NCI-H1105 treated with DMSO at 0.1 percent for 48 hours (cell line): ENCODE results near the gene PDXDC1.
A peak's percentile ranks its signal among the peaks of the same experiment; 100 is the strongest.
"Not testable (repeated sequence)": the region's sequence is repeated elsewhere in the genome, so short reads cannot be mapped to it uniquely, and the experiment has no call there.

Experiments
- DNase-seq: peaks from one replicate; lab custom pipeline; 2025; lab: John Stamatoyannopoulos, UW

Gene PDXDC1

GRCh38 chr16:15065961-15066360 is 91.1 kb downstream of the PDXDC1 start:
- DNase-seq = not testable (repeated sequence)

DNA sequence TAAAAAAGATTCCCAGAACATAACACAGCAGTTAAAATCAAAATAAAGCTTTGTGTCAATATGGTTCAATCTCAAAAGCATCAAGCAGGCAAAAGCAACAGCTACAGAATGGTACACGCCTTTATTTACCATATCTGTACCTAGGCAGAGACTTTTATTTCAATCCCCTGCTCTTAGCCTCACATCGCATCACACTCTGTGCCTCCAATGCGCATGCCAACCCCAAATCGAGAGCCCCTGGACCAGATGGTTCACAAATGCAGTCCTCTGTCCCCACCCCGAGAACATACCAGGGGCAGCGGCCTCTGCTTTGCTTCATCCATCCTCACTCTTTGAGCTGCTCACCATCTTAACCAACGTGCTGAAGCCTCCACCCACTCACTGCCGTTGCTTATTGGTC is 91.9 kb downstream of the PDXDC1 start:
- DNase-seq = not testable (repeated sequence)

GRCh38 chr16:15071013-15071412 is 96.2 kb downstream of the PDXDC1 start:
- not testable (repeated sequence) for DNase-seq

DNA sequence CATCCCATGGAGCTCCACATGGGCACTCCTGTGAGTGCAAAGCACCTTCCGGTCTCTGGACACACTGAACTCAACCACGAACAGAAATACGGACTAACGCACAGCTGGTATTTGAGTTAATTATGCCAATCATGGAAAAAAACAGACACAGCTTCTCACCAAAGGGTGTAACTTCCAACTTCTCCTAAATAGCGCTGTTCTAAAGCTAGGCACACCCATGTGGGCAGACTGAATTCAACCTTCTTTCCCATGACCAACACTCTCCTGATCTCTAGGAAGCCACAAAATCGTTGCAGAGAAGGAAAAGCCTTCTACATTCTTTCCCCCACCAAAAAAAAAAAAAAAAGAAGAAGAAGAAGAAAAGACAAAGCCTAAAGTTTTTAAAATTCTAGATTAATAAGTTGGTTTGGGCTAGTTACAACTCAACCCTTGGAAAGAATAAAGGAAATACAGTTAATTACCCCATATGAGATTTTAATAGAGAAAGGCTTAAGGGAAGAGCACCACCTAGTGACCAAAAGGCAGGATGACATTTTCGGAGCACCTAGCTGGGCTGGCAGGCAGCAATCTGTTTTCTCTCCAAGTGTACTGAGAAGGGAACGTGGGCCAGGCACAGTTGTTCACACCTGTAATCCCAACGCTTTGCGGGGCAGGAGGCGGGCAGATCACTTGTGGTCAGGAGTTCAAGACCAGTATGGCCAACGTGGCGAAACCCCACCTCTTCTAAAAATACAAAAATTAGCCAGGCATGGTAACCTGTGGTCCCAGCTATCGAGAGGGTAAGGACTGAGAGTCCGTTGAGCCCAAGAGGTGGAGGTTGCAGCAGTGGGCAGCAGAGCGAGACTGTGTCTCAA is 97.3 kb downstream of the PDXDC1 start:
- peak; percentile 6 for DNase-seq

DNA sequence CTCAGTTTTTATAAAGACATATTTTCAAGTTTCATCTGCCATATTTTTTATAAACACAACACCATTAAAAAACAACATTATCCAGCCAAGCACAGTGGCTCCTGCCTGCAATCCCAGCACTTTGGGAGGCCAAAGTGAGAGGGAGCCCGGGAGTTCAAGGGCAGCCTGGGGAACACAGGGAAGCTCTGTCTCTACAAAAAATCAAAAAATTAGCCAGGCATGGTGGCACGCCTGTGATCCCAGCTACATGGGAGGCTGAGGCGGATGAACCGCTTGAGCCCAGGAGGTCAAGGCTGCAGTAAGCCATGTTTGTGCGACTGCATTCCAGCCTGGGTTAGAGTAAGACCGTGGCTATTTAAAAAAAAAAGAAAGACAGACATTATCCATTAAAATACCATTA is 98.3 kb downstream of the PDXDC1 start:
- no peak for DNase-seq

GRCh38 chr16:15076161-15076560 is 101.3 kb downstream of the PDXDC1 start:
- DNase-seq = not testable (repeated sequence)

DNA sequence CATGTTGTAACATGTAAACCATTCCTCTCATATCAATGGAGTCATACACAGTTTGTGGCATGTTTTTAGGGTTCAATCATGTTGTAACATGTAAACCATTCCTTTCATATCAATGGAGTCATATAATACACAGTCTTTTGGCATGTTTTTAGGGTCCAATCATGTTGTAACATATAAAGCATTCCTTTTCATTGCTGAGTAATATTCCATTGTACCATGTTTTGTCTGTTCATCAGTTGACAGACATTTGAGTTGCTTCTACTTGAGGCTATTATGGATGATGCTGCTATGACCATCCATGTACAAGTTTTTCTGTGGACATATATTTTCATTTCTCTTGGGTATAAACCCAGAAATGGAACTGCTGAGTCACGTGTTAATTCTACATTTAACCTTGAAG is 106.1 kb downstream of the PDXDC1 start:
- DNase-seq = not testable (repeated sequence)

GRCh38 chr16:15082788-15083187 is 108.0 kb downstream of the PDXDC1 start:
- DNase-seq = not testable (repeated sequence)

DNA sequence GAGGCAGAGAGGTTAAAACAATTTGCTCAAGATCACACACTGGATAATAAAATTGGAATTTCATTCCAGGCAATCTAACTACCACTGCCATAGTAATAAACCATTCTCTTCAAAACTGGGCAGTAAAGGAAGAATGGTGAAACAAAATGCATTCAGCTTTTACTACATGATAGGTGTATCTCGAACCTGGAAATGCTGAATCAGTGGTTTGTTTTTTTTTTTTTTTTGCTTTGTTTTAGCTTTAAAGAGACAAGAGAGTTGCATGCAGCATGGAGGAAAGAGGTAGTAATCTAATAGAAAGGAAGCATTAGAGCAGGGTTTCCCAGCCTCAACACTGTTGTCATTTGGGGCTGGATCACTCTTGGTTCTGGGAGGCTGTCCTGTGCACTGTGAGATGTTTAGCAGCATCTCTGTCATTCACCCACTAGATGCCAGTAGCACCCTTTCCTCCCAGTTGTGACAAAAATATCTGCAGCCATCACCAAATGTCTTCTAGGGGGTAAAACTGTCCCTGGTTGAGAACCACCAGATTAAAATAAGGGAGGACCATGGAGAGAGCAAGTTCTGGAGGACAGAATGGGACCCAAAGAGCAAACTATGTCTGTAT is 115.9 kb downstream of the PDXDC1 start:
- DNase-seq = not testable (repeated sequence)

GRCh38 chr16:15093571-15093954 is 118.7 kb downstream of the PDXDC1 start:
- DNase-seq = not testable (repeated sequence)

GRCh38 chr16:15093955-15094827 is 119.4 kb downstream of the PDXDC1 start, which contains the start of gene RRN3:
Gene RRN3, minus strand, starts transcription at chr16:15094272. Its CDS starts 39 bp downstream, at chr16:15094233.
- DNase-seq = peak; percentile 87

DNA sequence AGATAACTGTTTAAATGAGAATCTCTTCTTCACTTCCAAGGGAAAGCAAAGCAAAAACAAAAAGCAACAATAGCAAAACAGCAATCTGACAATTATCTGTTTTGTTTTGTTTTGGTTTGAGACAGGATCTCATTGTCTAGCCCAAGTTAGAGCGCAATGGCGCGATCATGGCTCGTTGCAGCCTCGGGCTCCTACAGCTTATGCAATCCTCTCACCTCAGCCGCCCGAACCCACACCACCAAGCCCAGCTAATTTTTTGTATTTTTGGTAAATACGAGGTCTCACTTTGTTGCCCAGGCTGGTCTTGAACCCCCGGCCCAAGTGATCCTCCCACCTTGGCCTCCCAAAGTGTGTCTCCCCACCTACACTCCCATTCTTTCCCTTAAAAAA is 121.8 kb downstream of the PDXDC1 start:
- DNase-seq = not testable (repeated sequence)

- DNase-seq = not testable (repeated sequence)
Observed at GRCh38 chr16:15099366-15099909, 124.6 kb downstream of the PDXDC1 start.

GRCh38 chr16:15100372-15100987 is 125.7 kb downstream of the PDXDC1 start:
- not testable (repeated sequence) for DNase-seq

DNA sequence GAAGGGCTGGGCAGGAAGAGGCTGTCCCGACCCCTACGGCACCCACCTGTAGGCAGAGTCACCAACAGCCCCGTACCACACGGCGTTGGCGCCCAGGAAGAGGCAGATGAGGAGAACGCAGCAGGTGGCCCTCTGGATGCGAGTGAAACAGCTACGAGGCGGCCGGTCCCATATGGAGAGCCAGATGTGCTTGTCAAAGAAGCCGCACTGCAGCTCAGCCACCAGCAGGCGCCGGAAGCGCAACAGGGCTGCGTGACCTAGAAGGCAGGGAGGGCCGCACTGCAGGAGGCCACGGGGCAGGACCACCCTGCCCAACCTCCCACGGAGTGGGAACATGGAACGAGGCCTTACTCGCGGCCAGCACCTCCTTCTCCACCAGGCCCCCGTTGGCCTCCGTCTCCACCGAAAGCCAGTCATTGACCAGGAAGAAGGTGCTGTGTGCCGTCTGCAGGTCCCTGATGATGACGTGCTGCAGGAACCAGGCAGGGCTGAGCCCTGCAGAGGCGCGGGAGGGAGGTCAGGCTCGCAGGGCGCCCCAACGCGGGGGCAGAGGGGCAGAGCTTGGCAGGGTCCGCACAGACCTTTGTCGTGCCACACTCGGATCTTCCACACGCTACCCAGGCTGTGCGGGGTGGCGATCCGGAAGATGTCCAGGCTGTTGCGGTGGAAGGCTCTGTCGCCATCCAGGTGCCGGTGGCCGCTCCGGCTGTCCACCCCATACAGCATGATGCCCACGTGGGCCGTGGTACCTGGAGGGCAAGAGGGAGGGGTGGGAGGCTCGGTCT is 153.0 kb downstream of the PDXDC1 start:
- not testable (repeated sequence) for DNase-seq

GRCh38 chr16:15130256-15130932 is 155.6 kb downstream of the PDXDC1 start:
- DNase-seq = not testable (repeated sequence)

- not testable (repeated sequence) for DNase-seq
Observed at GRCh38 chr16:15130943-15131700, 156.3 kb downstream of the PDXDC1 start.

DNA sequence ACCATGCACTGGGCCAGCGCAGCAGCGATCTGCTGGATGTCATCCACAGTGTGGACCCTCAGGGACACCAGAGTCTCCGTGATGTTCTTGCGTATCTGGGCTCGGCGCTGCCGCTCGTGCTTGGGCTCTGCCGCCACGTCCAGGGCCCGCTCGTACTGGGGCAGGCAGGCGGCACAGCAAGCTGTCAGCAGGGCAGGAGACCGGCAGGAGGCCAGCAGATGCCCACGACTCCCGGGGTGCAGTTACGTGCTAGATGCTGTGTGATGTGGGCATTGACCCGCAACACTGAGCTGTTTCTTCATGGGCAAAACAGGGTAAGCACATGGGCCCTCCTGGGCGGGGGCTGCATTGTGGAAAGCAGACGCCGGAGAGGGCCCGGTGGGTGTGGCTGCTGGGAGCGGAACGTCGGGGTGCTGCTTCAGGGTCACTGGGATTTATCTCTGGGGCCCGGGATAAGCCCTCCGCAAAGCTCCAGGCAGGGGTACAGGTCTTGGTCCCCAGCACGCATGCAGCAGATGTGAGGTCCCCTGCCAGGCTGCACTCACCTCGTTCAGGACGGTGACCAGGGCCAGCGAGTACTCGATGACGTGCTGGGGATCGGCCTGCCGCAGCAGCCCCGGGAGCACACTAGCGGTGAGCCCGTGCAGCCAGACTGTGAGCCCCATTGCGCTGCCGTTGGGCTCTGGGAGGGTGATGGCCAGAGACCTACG is 158.0 kb downstream of the PDXDC1 start:
- DNase-seq = not testable (repeated sequence)

DNA sequence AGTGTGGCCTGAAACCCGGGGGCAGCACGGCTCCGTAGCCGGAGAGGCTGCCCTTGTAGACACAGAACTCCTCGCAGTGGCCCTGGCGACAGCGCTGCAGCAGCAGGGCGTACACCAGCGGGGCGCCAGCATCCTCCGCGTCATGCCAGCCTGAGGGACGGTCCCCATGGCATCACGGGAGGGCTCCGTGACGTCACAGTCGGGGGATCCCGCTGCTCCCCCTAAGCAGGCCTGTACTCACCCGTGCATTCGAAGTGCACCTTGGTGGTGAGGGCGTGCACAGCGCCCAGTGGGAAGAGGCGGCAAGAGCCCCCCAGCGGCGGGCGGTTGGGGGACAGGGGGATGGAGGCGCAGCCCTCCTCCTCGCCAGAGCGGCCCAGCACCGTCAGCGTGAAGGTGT is 158.7 kb downstream of the PDXDC1 start:
- DNase-seq = not testable (repeated sequence)
